ENCODE results near the gene EEPD1.

GRCh38 chr7:36349626-36350025 lies 196.6 kb downstream of the EEPD1 start:
- TF ChIP-seq POLR2AphosphoS5 (IDR thresholded peaks at IDR 0.05): no peak
- no peak for TF ChIP-seq POLR2A (IDR thresholded peaks at IDR 0.05)
